ENCODE results near the gene ROPN1.

The ROPN1 gene

GRCh38 chr3:123961508-123961856 lies 30.4 kb downstream of the ROPN1 start:
- TF ChIP-seq EZH2 (IDR thresholded peaks at IDR 0.05; ENCODE audit: borderline replicate concordance, low read depth, low read length, severe bottlenecking) (no peak), CTCF (IDR thresholded peaks at IDR 0.05; ENCODE audit: borderline replicate concordance, extremely low read depth, low read length, poor library complexity, severe bottlenecking) (no peak)
- H4K20me1 ChIP-seq (ENCODE audit: insufficient read depth, low read length), result no peaks in the 10 kb centered on the region
- peaks cover 36% of the 10 kb centered on the region for H3K4me1 ChIP-seq (ENCODE audit: insufficient read depth, low read length)
- peaks cover 4% of the 10 kb centered on the region; the same call in 1 of the 2 replicates for H3K36me3 ChIP-seq (ENCODE audit: insufficient read depth, low read length)
- H2AFZ ChIP-seq (ENCODE audit: low read depth, low read length), result peak overlapping the region; percentile 96
- peak overlapping the region; percentile 80 for H3K9ac ChIP-seq (ENCODE audit: low read depth, low read length)
- no peak overlapping the region for H3K27ac ChIP-seq (ENCODE audit: low read length)
- peak overlapping the region; percentile 70 for H3K4me2 ChIP-seq (ENCODE audit: insufficient read depth, low read length)
- ATAC-seq (ENCODE audit: insufficient read depth, low read depth), result no peak
- H3K79me2 ChIP-seq (ENCODE audit: insufficient read depth, low read length), result peaks cover 37% of the 10 kb centered on the region
- DNase-seq, result no peak
- H3K4me3 ChIP-seq (ENCODE audit: low read depth in 1 of 2, low read length in 2 of 2), result peak overlapping the region in 1 of 2 experiments; percentile 80; a peak in 2 of 4 replicates
- peaks cover 3% of the 10 kb centered on the region for H3K27me3 ChIP-seq (ENCODE audit: insufficient read depth, low read length, poor library complexity)
- H3K9me3 ChIP-seq (ENCODE audit: insufficient read depth, low read length, severe bottlenecking), result no peaks in the 10 kb centered on the region

- peaks cover 3% of the 10 kb centered on the region for H3K27me3 ChIP-seq (ENCODE audit: insufficient read depth, low read length, poor library complexity)
- H3K9ac ChIP-seq (ENCODE audit: low read depth, low read length), result peak within 1 kb of the TSS; percentile 80
- H3K79me2 ChIP-seq (ENCODE audit: insufficient read depth, low read length), result peaks cover 37% of the 10 kb centered on the region
- peak within 1 kb of the TSS; percentile 96 for H2AFZ ChIP-seq (ENCODE audit: low read depth, low read length)
- H3K4me3 ChIP-seq (ENCODE audit: low read depth in 1 of 2, low read length in 2 of 2), result peak within 1 kb of the TSS; percentile 72 to 80
- TF ChIP-seq EZH2 (IDR thresholded peaks at IDR 0.05; ENCODE audit: borderline replicate concordance, low read depth, low read length, severe bottlenecking), result no peak
- TF ChIP-seq CTCF (IDR thresholded peaks at IDR 0.05; ENCODE audit: borderline replicate concordance, extremely low read depth, low read length, poor library complexity, severe bottlenecking), result no peak
- H3K4me1 ChIP-seq (ENCODE audit: insufficient read depth, low read length), result peaks cover 36% of the 10 kb centered on the region
- H4K20me1 ChIP-seq (ENCODE audit: insufficient read depth, low read length), result no peaks in the 10 kb centered on the region
- ATAC-seq (ENCODE audit: insufficient read depth, low read depth) (peak; percentile 99), DNase-seq (peak; percentile 95)
- peak within 1 kb of the TSS; percentile 80 for H3K27ac ChIP-seq (ENCODE audit: low read length)
- H3K4me2 ChIP-seq (ENCODE audit: insufficient read depth, low read length), result peak within 1 kb of the TSS; percentile 70
- peaks cover 9% of the 10 kb centered on the region; the same call in 1 of the 2 replicates for H3K36me3 ChIP-seq (ENCODE audit: insufficient read depth, low read length)
- no peaks in the 10 kb centered on the region for H3K9me3 ChIP-seq (ENCODE audit: insufficient read depth, low read length, severe bottlenecking)
Measured at GRCh38 chr3:123960781-123961507, 31.0 kb downstream of the ROPN1 start, which contains the start of gene CCDC14. Gene CCDC14 (minus strand): TSS chr3:123961229. CDS start chr3:123961173, 56 bp downstream.

- Histone ChIP-seq H3K4me1 (ENCODE audit: insufficient read depth, low read length) (peaks cover 15% of the 10 kb centered on the region), H3K79me2 (ENCODE audit: insufficient read depth, low read length) (peaks cover 18% of the 10 kb centered on the region), H3K4me2 (ENCODE audit: insufficient read depth, low read length) (no peak overlapping the region), H3K9ac (ENCODE audit: low read depth, low read length) (no peak overlapping the region), H3K27me3 (ENCODE audit: insufficient read depth, low read length, poor library complexity) (no peaks in the 10 kb centered on the region), H4K20me1 (ENCODE audit: insufficient read depth, low read length) (no peaks in the 10 kb centered on the region), H2AFZ (ENCODE audit: low read depth, low read length) (no peak overlapping the region), H3K4me3 (ENCODE audit: low read depth in 1 of 2, low read length in 2 of 2) (no peak overlapping the region), H3K27ac (ENCODE audit: low read length) (no peak overlapping the region), H3K9me3 (ENCODE audit: insufficient read depth, low read length, severe bottlenecking) (no peaks in the 10 kb centered on the region), H3K36me3 (ENCODE audit: insufficient read depth, low read length) (peaks cover 67% of the 10 kb centered on the region)
- TF ChIP-seq CTCF (IDR thresholded peaks at IDR 0.05; ENCODE audit: borderline replicate concordance, extremely low read depth, low read length, poor library complexity, severe bottlenecking) (no peak), EZH2 (IDR thresholded peaks at IDR 0.05; ENCODE audit: borderline replicate concordance, low read depth, low read length, severe bottlenecking) (no peak)
- DNase-seq, result no peak
- no peak for ATAC-seq (ENCODE audit: insufficient read depth, low read depth)
Measured at GRCh38 chr3:123953735-123954134, 38.2 kb downstream of the ROPN1 start.
